HuH-7 (cell line): ENCODE data around the gene EPB41L2.

Experiments used
- DNase-seq: peaks from one replicate; pipeline ENCODE4 v3.0.0; 2011; ENCODE audit warnings: low spot score

Gene EPB41L2

GRCh38 chr6:130864344-130864743 is 198.7 kb downstream of the EPB41L2 start:
- peak; percentile 26 for DNase-seq

- DNase-seq = peak; percentile 49
These were observed 199.4 kb downstream of the EPB41L2 start for GRCh38 chr6:130863415-130864230.

GRCh38 chr6:130862370-130862769 is 200.7 kb downstream of the EPB41L2 start:
- no peak for DNase-seq

- DNase-seq = no peak
These were observed 203.7 kb downstream of the EPB41L2 start for GRCh38 chr6:130859161-130859867.

- DNase-seq = peak; percentile 52
These were observed 204.4 kb downstream of the EPB41L2 start for GRCh38 chr6:130858498-130859160.

GRCh38 chr6:130858054-130858453 is 205.0 kb downstream of the EPB41L2 start:
- no peak for DNase-seq

- DNase-seq = peak; percentile 15
These were observed 209.4 kb downstream of the EPB41L2 start for GRCh38 chr6:130853555-130854183.

- DNase-seq = no peak
These were observed 210.0 kb downstream of the EPB41L2 start for GRCh38 chr6:130852844-130853554.

GRCh38 chr6:130851026-130851425 is 212.0 kb downstream of the EPB41L2 start:
- no peak for DNase-seq

GRCh38 chr6:130849594-130849993 is 213.5 kb downstream of the EPB41L2 start:
- DNase-seq = no peak

- no peak for DNase-seq
These were observed 214.1 kb downstream of the EPB41L2 start for GRCh38 chr6:130848945-130849344.

- no peak for DNase-seq
These were observed 215.8 kb downstream of the EPB41L2 start for GRCh38 chr6:130847001-130847910.

- no peak for DNase-seq
These were observed 216.5 kb downstream of the EPB41L2 start for GRCh38 chr6:130846501-130846900.

GRCh38 chr6:130843575-130844320 is 219.3 kb downstream of the EPB41L2 start:
- DNase-seq = peak; percentile 23

GRCh38 chr6:130841128-130841728 is 221.8 kb downstream of the EPB41L2 start:
- no peak for DNase-seq

- DNase-seq = no peak
These were observed 223.0 kb downstream of the EPB41L2 start for GRCh38 chr6:130840050-130840449.

- DNase-seq = no peak
These were observed 223.7 kb downstream of the EPB41L2 start for GRCh38 chr6:130839379-130839778.

GRCh38 chr6:130838951-130839350 is 224.1 kb downstream of the EPB41L2 start:
- DNase-seq = no peak

- no peak for DNase-seq
These were observed 224.7 kb downstream of the EPB41L2 start for GRCh38 chr6:130838250-130838860.
